IMR-90 (cell line): Measurements from ENCODE around the gene KIFAP3.

Experiments used
- BHLHE40 ChIP-seq: fragments of 150-350 bp; IDR thresholded peaks from 2 replicates; pipeline ENCODE4 v1.6.1; 2016; ENCODE audit warnings: mild to moderate bottlenecking, low read depth, low read length
- CEBPB ChIP-seq: IDR thresholded peaks from 2 replicates; pipeline ENCODE4 v1.6.1; 2012; ENCODE audit warnings: low read depth, low read length, improper control_type of control experiment
- CHD1 ChIP-seq: IDR thresholded peaks from 2 replicates; pipeline ENCODE4 v1.6.1; 2012; ENCODE audit warnings: low read depth, low read length, improper control_type of control experiment
- MAFK ChIP-seq: IDR thresholded peaks from 2 replicates; pipeline ENCODE4 v1.6.1; 2012; ENCODE audit warnings: low read depth, low read length, improper control_type of control experiment
- MXI1 ChIP-seq: IDR thresholded peaks from 2 replicates; pipeline ENCODE4 v1.6.1; 2012; ENCODE audit warnings: low read depth, mild to moderate bottlenecking, low read length, moderate library complexity, borderline replicate concordance
- RAD21 ChIP-seq: IDR thresholded peaks from 2 replicates; pipeline ENCODE4 v1.6.1; 2012; ENCODE audit warnings: low read length, improper control_type of control experiment
- SMC3 ChIP-seq: fragments of 150-350 bp; IDR thresholded peaks from 2 replicates; pipeline ENCODE4 v1.6.1; 2016; ENCODE audit warnings: low read depth, mild to moderate bottlenecking, antibody characterized with exemption, low read length, moderate library complexity
- TF ChIP-seq, protein P1 (sequence below): conservative IDR thresholded peaks from 2 replicates; pipeline ENCODE4 v1.5.1; 2012; ENCODE audit warnings: mild to moderate bottlenecking, low read depth, low read length, improper control_type of control experiment
- TF ChIP-seq, protein P2 (sequence below): fragments of 150-350 bp; IDR thresholded peaks from 2 replicates; pipeline ENCODE4 v1.6.1; 2017; ENCODE audit warnings: mild to moderate bottlenecking, antibody characterized with exemption, low read length, low read depth

DNA sequence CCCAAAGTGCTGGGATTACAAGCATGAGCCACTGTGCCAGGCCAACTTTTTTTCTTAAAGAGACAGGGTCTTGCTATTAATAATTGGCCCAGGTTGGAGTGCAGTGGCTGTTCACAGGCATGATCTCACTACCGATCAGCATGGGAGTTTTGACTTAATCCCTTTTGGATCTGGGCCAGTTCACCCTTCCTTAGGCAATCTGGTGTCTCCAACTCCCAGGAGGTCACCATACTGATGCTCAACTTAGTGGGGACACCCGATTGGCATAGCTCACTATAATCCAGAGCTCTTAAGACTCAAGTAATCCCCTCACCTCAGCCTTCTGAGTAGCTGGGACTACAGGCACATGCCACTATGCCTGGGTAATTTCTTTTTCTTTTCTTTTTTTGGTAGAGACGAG, 116.6 kb downstream of the KIFAP3 start:
- no peak for TF ChIP-seq BHLHE40
- TF ChIP-seq, protein P1, sequence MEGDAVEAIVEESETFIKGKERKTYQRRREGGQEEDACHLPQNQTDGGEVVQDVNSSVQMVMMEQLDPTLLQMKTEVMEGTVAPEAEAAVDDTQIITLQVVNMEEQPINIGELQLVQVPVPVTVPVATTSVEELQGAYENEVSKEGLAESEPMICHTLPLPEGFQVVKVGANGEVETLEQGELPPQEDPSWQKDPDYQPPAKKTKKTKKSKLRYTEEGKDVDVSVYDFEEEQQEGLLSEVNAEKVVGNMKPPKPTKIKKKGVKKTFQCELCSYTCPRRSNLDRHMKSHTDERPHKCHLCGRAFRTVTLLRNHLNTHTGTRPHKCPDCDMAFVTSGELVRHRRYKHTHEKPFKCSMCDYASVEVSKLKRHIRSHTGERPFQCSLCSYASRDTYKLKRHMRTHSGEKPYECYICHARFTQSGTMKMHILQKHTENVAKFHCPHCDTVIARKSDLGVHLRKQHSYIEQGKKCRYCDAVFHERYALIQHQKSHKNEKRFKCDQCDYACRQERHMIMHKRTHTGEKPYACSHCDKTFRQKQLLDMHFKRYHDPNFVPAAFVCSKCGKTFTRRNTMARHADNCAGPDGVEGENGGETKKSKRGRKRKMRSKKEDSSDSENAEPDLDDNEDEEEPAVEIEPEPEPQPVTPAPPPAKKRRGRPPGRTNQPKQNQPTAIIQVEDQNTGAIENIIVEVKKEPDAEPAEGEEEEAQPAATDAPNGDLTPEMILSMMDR = no peak
- no peak for TF ChIP-seq CHD1
- TF ChIP-seq, protein P2, sequence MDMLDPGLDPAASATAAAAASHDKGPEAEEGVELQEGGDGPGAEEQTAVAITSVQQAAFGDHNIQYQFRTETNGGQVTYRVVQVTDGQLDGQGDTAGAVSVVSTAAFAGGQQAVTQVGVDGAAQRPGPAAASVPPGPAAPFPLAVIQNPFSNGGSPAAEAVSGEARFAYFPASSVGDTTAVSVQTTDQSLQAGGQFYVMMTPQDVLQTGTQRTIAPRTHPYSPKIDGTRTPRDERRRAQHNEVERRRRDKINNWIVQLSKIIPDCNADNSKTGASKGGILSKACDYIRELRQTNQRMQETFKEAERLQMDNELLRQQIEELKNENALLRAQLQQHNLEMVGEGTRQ = no peak
- no peak for TF ChIP-seq RAD21
- TF ChIP-seq CEBPB = no peak
- no peak for TF ChIP-seq SMC3
- TF ChIP-seq MAFK = no peak
- no peak for TF ChIP-seq MXI1
